A204.1 (cell line): Measurements from ENCODE around the gene AANAT.

ENCODE experiments used
- FAIRE-seq: peaks from 2 replicates; lab custom pipeline; 2012; peaks lifted over from hg19 to GRCh38; lab: Jason Lieb, UNC

The AANAT gene

GRCh38 chr17:76442341-76443338 is 24.8 kb upstream of the AANAT start:
- no peak for FAIRE-seq

DNA sequence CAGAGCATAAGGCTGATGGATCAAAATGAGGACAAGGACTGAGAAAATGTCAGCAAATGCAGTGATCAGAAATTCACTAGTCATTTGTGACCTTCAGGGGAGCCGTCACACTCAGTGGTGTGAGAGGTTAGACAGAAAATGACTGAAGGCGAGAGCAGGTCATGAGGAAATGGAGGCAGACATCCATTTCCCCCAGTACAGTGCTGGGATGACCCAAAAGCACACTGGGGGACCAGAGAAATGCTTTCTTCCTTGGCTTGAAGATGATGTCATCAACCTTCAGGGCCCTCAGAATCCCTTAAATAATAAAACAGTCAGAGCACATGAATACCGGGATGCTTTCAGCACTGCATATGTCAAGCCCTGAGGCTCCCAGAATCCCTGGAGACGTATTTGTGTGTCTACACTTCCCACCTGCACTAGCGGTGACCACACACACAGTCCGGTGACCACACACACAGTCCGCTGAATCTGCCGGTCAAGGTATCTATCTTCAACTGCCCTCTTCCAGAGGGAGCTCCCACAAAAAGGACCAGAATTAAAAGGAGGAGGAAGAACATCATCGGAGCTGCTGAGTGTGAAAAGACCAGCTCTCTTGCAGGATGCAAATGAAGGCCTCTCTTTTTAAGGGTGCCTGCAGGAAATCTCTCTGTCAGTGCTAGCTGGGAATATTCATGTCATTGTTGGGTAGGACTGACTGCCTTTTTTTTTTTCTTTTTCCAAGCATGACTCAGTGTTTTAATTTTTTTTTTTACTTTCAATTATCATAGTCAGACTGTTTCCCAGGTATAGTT is 22.7 kb upstream of the AANAT start:
- FAIRE-seq, result no peak

DNA sequence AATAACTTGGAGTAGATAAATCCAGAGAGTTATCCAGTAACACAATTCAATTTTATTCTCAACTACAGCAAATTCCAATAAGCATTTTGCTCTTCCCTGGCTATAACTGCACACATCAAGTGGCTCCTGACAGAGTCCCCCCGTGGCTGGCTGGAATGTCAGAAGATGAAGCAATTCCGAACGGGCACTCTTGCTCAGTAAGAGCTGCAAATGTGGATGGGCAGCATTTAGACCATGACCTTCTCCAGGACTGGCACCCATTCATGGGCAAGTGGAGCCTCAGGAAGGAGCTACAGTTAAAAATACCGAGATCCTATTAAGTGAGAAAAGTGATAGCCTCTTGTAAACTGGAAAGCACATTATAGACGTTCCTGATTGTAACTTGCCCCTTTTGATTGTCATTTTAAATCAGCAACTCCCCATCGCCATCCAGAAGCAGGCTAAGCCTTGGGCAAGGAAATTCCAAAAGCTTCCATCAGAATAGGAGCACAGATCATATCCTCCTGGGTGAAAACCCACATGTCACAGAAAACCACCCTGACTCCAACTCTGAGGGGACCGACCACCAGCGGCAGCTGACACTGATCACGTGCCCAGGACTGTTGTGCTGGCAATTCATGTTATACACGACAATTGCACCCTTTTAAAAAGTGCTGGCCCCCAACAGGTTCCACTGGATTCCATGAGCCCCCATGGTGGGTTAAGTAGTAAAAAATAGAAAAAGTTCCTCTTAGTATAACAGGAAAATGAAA is 21.5 kb upstream of the AANAT start:
- no peak for FAIRE-seq

- FAIRE-seq, result no peak
These were observed 20.8 kb upstream of the AANAT start for GRCh38 chr17:76446449-76447231.

DNA sequence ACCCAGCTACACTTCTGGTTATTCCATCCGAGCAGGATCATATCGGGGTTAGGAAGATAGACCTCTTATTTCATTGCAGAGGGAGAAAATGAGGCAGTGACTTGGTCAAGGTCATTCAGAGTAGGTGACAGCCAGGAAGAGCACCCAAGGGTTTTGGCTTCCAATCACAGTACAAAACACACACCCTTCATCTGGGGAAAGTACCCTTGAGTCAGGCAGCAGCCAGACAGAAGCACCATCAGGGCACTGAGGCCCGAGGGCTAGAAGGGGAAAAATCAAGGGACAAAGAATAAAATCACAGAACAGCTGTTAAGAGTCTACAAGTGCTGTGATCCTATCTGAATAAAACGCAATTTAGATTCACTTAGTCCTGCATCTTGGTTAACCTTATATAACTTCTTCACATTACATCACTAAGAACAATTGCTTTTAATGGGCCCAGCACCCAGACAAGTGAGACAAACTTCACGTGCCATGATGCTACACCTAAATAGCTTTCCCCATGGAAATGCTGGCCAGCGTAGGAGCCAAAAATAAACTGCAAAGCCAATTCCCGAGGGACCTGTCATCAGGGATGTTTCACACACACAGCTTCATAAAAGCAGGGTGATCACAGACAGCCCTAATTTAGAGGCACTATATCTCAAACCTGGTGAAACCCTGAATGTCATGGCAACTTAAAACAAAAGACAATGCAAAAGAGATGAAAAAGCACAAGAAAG is 19.3 kb upstream of the AANAT start:
- no peak for FAIRE-seq

DNA sequence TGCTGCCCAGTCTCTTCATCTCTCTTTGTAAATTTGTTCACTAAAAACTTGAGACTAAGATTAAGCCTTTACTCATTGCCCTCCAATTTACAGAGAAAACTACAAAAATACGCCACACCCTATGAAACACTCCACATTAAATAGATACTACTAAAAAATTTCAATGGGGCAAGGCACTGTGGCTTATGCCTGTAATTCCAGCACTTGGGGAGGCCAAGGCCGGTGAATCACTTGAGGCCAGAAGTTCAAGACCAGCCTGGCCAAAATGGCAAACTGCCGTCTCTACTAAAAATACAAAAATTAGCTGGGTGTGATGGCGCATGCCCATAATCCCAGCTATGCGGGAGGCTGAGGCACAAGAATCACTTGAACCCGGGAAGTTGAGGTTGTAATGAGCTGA is 18.3 kb upstream of the AANAT start:
- FAIRE-seq, result no peak

DNA sequence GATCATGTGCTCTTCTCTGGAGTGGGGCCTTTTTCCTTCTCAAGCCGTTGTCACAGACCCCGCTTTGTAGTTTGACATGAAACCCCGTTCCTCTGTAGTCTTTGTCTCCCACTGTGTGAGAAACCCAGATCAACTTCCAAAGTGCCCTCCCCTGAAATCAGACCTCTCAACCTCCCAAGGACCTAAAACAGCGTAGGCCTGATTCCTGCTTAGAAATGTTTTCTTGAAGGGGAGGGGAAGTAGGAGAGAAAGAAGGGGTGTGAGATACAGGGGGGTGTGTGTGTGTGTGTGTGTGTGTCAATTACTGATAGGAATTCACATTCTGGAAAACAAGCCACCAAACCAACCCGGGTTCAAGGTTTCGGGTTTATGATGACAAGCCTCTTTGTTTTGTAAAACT is 15.9 kb upstream of the AANAT start:
- no peak for FAIRE-seq

DNA sequence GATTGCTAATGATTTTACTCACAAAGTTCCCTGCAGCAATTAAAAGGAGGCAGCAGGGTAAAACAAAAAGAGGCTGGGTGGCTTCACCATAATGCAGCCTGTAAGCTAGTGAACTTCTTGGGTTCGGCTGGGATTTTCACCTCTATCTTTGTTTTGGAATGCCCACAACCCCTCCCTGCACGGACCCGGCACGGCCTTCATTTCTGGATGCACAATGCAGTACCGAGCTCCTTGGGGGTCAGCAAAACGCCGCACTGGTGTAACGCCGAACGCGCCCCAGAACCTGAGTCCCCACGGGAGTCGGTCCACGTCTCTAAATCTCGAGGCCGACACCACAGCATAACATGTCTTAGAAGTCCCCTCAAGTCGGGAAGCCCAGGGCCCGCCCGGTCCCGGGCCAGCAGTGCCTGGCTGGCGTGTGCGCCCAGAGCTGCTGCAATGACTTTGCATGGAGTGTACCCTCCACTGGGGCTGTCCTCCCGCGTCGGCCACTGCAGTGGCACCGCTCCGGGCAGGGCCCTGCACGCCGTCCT is 15.2 kb upstream of the AANAT start:
- no peak for FAIRE-seq

DNA sequence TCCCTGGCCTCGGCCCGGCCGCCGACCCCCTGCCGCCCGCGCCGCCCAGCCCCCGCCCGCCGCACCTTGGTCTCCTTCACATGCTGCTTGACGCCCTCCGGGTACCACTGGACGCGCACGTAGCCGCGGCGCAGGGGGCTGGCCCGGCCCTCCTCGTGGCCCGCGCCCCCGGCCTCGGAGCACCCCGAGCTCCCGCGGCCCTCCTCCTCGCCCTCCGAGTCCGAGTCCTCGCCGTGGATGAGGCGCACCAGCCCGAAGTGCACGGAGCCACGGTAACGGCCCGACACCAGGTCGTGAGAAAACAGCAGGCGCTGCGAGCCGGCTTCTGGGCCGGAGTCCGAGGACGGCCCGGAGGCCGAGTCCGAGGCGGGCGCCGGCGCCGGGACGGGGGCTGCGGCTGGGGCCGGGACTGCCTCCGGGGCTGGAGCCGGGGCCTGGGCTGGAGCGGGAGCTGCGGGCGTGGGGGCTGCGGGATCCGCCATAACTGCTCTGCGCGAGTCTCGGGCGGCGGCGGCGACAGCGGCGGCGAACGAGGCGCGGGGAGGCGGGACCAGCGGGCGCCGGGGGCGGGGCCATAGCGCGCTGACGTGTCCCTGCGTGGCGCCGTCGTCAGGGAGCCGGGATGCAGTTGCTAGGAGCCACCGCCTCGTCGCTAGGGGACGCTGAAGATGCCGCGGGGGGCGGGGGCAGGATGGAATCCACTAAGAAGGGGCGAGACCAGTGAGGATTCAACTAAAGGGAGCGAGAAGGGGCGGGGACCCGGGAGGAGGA is 14.6 kb upstream of the AANAT start, which contains the start of gene UBE2O:
UBE2O (minus strand) TSS at position 493 of the 771 bp plus-strand sequence; CDS start at position 482, 11 bp downstream.
- no peak for FAIRE-seq

DNA sequence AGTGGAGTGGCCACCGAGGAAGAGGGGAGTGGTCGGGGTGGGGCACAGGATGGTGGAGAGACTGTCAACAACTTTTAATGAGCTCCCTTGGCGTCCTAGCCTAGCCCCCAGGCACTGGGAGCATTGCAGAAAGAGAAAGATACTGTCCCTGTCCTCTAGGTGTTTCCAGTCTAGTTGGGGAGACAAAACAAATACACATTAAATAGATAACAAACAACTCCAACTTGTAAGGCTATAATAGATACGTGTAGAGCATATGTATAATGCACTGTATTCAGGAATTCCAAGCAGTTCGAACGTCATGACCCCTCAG is 14.0 kb upstream of the AANAT start:
- FAIRE-seq, result no peak

DNA sequence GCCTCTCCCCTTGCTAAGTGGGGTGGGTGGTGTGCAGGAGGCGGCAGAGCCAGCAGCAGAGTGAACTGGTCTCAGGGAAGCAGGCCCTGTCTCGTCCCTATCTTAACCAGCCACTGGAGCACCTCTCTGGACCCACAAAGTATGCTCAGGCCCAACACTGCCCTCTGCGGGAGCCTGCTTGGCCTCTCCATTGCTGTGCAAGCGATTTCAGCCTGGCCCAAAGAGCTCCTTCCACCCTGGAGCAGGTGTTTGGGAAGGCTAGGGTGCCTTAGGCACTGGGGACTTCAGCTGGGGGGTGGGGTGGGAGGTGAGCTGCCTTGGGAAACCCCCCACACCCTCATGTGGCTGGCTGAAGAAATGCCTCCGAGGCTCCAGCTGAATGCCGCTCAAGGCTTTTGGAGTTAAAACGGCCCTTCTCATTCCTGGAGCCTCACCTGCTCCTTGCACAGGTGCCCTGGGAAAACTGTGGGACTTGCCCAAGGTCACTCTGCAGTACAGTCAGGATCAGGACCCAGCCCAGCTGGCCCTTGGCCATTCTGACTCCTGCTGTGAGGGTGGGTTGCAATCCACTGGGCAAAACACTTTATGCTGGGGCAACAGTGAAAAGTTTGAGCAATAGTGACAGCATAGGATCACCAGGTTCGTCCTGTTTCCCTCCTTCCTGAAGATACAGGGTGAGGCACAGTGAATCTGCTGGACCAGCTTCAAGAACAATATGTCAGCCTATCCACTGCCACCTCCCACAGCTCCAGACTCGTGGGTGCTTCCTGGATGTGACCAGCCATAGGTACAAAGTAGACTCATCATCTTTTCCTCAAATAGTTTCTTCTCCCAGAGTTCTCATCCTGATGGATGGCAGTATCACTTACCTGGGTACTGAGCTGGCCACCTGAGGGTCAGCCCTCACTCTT is 8.6 kb upstream of the AANAT start:
- FAIRE-seq, result no peak

DNA sequence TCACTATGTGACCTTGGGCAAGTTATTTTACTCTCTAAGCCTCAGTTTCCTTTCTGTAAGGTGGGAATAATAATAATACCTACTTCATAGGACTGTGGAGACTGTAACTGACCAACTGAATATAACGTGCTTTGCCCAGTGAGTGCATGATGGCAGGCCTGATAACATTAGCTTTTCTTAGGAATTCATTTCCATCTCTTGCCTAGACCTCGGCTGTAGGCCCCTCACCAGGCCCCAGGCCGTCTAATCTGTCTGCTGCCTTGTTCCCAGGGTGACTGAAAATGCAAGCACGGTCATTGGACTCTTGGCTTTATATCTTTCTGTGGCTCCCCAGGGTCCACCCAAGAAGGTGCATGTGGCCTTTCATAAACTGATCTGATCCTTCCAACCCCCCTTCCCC is 7.7 kb upstream of the AANAT start:
- no peak for FAIRE-seq

GRCh38 chr17:76461765-76462555 is 5.4 kb upstream of the AANAT start:
- no peak for FAIRE-seq

GRCh38 chr17:76462556-76463290 is 4.7 kb upstream of the AANAT start:
- no peak for FAIRE-seq

GRCh38 chr17:76466775-76467130 is 650 bp upstream of the AANAT start:
- FAIRE-seq, result no peak

- FAIRE-seq, result no peak
These were observed 618 bp downstream of the AANAT start for GRCh38 chr17:76467809-76468633.

DNA sequence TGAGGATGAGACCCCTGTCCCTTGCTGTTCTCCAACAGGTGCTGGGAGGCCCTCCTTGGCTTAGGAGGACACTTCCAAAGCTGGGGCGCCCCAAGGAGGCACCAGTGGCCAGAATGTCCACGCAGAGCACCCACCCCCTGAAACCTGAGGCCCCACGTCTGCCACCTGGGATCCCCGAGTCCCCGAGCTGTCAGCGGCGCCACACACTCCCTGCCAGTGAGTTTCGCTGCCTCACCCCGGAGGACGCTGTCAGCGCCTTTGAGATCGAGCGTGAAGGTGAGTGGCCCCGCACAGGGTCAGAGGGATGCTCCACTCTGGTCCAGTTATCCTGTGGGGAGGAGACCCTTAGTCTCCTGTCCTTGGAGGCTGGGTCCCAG is 1.2 kb downstream of the AANAT start:
- FAIRE-seq, result no peak
